RWPE1 (cell line): ENCODE measurements around the gene SULT1A1.

Source experiments
- CTCF ChIA-PET: fragments of 350-600 bp; sonication (Branson Sonifier 250); formaldehyde crosslinking; extraction: SDS; loops from one replicate; lab custom pipeline; 2021; lab: Yijun Ruan, JAX
- POLR2A ChIA-PET: fragments of 400-600 bp; formaldehyde crosslinking; extraction: SDS; loops from one replicate; lab custom pipeline; 2020; ENCODE audit warnings: antibody characterized with exemption; ENCODE audit not compliant: low non-redundant PET; lab: Yijun Ruan, JAX
- DNase-seq: peaks from one replicate; pipeline ENCODE4 v3.0.0; 2012; ENCODE audit warnings: low spot score
- H3K27ac ChIP-seq: fragments of 450-650 bp; 2 replicates; pipeline ENCODE4 v1.5.1; 2017
- TF ChIP-seq, protein P1 (sequence below): fragments of 450-650 bp; conservative IDR thresholded peaks from 2 replicates; pipeline ENCODE4 v1.5.1; 2017; ENCODE audit warnings: low read depth, mild to moderate bottlenecking

SULT1A1 gene

GRCh38 chr16:28590384-28591340, 19.2 kb downstream of the SULT1A1 start:
- H3K27ac ChIP-seq: no peak overlapping the region
- ChIA-PET CTCF (interaction anchor here (0.6 kb wide), 1 partner anchor 18 kb away, joined by 3 read pairs; no protein-coding TSS in a partner anchor), POLR2A (no interaction called here)
- no peak for DNase-seq
- TF ChIP-seq, protein P1, sequence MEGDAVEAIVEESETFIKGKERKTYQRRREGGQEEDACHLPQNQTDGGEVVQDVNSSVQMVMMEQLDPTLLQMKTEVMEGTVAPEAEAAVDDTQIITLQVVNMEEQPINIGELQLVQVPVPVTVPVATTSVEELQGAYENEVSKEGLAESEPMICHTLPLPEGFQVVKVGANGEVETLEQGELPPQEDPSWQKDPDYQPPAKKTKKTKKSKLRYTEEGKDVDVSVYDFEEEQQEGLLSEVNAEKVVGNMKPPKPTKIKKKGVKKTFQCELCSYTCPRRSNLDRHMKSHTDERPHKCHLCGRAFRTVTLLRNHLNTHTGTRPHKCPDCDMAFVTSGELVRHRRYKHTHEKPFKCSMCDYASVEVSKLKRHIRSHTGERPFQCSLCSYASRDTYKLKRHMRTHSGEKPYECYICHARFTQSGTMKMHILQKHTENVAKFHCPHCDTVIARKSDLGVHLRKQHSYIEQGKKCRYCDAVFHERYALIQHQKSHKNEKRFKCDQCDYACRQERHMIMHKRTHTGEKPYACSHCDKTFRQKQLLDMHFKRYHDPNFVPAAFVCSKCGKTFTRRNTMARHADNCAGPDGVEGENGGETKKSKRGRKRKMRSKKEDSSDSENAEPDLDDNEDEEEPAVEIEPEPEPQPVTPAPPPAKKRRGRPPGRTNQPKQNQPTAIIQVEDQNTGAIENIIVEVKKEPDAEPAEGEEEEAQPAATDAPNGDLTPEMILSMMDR: no peak

DNA sequence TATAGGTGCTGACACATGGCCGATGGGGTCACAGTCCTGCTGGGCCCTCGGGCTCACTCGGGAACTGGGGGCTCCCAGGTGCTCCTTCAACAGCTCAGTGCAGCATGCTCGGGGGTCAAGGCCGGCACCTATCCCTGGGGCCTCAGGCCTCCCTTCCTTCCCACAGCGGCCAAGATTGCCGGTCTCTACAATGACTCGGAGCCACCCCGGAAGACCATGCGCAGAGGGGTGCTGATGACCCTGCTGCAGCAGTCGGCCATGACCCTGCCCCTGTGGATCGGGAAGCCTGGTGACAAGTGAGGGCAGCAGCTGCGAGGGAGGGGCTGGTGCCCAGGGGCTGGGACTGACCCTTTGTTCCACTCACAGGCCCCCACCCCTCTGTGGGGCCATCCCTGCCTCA, 19.9 kb downstream of the SULT1A1 start:
- H3K27ac ChIP-seq: no peak overlapping the region
- ChIA-PET POLR2A (no interaction called here), CTCF (no interaction called here)
- DNase-seq: no peak
- TF ChIP-seq, protein P1: no peak

- ChIA-PET POLR2A (no interaction called here), CTCF (no interaction called here)
- no peak for DNase-seq
- H3K27ac ChIP-seq: no peak overlapping the region
- TF ChIP-seq, protein P1: no peak
Observed at GRCh38 chr16:28589069-28589468, 20.8 kb downstream of the SULT1A1 start.

DNA sequence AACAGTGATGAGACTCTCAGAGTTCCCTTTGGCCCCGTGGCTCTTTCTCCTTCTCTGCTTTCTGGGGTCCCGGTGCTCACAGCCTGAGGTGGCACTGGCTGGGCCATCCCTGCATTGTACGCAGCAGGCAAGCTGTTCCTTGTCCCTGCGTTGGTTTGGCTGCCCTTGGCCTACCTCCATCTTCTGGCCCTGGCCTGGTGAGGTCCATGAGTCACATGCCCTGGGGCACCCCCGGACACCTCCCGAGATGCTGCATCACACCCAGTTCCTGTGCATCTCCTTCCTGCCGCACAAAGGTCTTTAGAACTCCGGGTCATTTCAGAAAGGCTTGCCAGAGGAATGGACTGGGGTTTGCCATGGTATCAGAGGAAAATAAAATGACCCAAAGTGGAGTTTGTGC, 22.5 kb downstream of the SULT1A1 start:
- peak; percentile 85 for DNase-seq
- TF ChIP-seq, protein P1: no peak
- peak overlapping the region; percentile 64 for H3K27ac ChIP-seq

GRCh38 chr16:28586466-28586865, 23.4 kb downstream of the SULT1A1 start:
- ChIA-PET POLR2A (interaction anchor here (0.6 kb wide), 2 partner anchors 32 to 35 kb away, joined by 3 to 6 read pairs; partner anchors contain the start of gene SGF29), CTCF (interaction anchor here (0.7 to 0.8 kb wide), 2 partner anchors 18 to 65 kb away, joined by 4 to 6 read pairs; no protein-coding TSS in a partner anchor)
- no peak overlapping the region for H3K27ac ChIP-seq
- TF ChIP-seq, protein P1: no peak
- DNase-seq: no peak

More for the DNA sequence above, 22.5 kb downstream of the SULT1A1 start:
- CTCF ChIA-PET: no interaction called here
- POLR2A ChIA-PET: no interaction called here

DNA sequence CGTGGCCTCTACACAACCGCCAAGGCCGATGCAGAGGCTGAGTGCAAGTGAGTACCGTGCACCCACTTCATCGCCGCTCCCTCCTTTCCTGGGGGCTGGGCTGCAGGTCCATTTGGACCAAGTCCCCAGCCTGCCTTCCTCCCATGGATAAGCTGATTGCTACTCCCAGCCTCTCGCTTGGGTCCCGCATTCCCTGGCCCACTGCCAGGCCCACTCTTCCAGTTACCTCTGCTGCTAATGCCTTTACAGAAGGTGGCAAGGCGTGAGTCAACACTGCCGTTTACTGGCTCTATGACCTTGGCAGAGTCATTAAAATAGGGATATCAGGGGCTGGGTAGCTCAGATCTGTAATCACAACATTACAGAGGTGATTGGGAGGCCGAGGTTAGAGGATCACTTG, 24.2 kb downstream of the SULT1A1 start:
- POLR2A ChIA-PET: interaction anchor here (0.6 kb wide), 1 partner anchor 32 kb away, joined by 3 read pairs; the partner anchor contains the start of gene SGF29
- CTCF ChIA-PET: no interaction called here
- H3K27ac ChIP-seq: no peak overlapping the region
- TF ChIP-seq, protein P1: no peak
- no peak for DNase-seq
